NCI-H2029 (cell line): ENCODE measurements around the gene FARP1.

Source experiments
- DNase-seq: peaks from one replicate; lab custom pipeline; 2025; lab: John Stamatoyannopoulos, UW

The FARP1 gene

GRCh38 chr13:98175823-98176222 is 32.9 kb downstream of the FARP1 start:
- DNase-seq, result no peak

GRCh38 chr13:98176777-98177608 is 34.1 kb downstream of the FARP1 start, which contains the start of gene RNF113B:
RNF113B (minus strand) TSS chr13:98177269; CDS start chr13:98177236, 33 bp downstream.
- no peak for DNase-seq

GRCh38 chr13:98180092-98180491 is 37.2 kb downstream of the FARP1 start:
- no peak for DNase-seq

DNA sequence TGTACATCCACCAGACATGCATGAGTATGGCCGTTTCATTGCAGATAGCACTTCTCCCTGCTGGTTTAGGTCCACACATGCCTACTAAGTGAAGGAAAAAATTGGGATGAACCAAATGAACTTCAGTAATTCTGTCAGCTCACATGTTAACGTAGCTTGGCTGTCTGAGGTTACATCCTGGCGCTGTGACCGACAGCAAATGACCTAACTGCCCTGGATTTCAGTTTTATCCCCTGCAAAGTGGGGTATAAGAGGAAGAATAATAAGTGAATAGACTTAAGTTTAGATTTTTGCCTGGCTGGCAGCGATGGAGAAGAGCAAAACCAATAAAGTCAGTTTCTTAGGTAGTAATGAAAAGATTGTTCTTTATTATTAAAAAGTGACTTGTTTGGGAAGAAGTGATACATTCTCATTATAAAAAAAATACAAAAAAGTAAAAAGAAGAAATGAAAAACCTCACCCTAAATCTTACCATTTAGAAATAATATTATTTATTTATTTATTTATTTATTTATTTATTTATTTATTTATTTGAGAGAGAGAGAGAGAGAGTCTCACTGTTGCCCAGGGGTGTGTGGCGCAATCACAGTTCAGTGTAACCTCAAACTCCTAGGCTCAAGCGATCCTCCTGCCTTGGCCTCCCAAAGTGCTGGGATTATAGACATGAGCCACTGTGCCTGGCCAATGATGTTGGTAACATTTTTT is 38.4 kb downstream of the FARP1 start:
- DNase-seq, result no peak

DNA sequence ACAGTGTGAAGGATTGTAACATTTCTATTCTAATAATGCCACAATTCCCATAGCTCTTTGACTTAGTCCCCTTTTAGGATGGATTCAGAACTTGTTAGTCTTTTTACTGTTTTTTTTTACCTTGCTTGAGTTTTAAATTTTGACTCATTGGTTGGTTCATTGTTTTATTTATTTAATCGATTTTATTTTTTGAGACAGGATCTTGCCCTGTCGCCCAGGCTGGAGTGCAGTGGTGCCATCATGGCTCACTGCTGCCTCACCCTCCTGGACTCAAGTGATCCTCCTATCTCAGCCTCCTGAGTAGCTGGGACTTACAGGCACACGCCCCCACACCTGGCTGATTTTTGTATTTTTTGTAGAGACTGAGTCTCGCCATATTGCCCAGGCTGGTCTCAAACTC is 39.3 kb downstream of the FARP1 start:
- no peak for DNase-seq

GRCh38 chr13:98182589-98182988 is 39.7 kb downstream of the FARP1 start:
- no peak for DNase-seq

DNA sequence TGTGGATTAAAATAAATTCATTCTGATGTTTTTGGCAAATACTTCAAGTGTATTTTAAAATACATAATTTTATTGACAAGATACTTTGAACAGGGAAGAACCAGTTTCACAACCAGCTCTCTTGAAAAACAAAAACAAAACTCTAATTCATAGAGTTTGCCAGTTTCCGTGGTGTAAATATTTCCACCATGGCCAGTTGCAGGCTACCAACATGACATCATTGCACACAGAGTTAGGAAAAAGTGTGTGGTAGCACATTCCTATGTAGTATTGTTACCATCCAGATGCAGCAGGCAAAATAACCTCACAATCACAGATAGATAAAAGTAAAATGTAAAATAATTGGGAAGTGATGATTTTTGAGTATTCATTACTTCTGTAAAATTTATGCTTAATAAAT is 41.9 kb downstream of the FARP1 start:
- no peak for DNase-seq

DNA sequence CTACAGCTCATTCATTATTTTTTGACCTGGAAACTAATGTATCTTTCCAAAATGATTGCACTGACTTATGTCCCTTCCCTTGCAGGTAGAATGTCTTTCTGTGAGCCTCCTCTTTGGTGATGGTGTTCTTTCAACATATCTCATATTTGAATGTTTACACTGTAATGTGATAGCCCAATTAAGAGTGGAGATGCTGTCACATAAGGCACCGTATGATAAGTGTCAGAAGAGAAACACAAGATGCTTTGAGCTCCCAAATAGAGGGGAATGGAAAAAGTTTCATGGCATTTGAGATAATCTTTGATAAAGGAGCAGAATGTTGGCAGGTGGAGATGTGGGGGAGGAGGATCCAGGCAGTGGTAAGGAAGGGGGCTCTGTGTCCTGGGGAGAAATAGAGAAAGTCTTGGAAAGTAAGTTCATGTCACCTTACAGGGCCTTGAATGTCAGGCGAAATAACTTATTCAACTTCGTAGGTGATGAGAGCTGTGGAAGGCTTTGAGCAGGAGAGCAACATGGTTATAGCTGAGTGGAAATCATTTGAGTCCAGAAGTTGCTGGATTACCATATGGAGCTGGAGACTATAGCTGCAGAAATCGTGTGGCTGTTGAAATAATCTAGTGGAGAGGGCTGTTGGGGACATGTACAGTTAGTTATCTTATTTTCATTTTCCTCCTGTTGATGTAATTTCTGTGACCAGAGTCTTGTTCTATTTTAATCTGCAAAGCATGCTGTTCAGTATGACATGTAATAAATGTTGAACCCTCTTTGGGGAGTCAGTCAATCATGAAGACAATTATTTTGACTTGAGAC is 44.5 kb downstream of the FARP1 start:
- peak; percentile 10 for DNase-seq

GRCh38 chr13:98187965-98188261 is 45.0 kb downstream of the FARP1 start:
- DNase-seq, result no peak

DNA sequence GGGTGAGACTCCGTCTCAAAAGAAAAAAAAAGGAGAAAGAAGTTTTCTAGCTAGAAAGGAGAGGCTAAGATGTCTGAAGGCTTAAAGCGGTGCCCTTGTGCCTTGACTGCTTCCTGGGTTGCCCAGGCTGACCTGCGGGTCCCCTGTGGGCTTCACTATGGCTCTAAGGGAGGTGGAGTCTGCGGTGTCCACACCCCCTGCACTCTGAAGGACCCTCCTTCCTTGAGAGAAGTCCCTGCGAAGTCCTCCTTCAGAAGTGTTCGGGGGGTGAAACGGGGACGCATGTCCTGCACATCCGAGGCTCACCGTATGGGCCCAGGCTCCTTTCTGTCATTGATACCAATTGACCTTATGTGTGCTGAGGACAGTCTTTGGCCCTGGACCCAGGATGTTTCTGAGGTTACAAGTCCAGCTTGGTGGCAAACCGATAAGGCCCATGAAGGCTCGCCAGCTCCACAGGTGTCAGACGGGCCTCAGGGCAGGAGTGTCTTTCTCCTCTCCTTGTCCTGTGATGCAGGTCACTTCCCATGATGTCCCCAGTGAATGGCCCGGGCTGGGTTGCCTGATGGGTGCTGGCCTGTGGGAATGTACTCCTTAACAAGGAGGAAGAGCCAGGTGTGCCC is 45.8 kb downstream of the FARP1 start:
- DNase-seq, result no peak

- DNase-seq, result no peak
Measured at GRCh38 chr13:98189841-98190505, 47.1 kb downstream of the FARP1 start.

GRCh38 chr13:98190889-98191444 is 48.1 kb downstream of the FARP1 start:
- no peak for DNase-seq

GRCh38 chr13:98192008-98192407 is 49.1 kb downstream of the FARP1 start:
- DNase-seq, result no peak

GRCh38 chr13:98195054-98195791 is 52.3 kb downstream of the FARP1 start:
- DNase-seq, result no peak

- DNase-seq, result no peak
Measured at GRCh38 chr13:98198683-98199082, 55.8 kb downstream of the FARP1 start.

DNA sequence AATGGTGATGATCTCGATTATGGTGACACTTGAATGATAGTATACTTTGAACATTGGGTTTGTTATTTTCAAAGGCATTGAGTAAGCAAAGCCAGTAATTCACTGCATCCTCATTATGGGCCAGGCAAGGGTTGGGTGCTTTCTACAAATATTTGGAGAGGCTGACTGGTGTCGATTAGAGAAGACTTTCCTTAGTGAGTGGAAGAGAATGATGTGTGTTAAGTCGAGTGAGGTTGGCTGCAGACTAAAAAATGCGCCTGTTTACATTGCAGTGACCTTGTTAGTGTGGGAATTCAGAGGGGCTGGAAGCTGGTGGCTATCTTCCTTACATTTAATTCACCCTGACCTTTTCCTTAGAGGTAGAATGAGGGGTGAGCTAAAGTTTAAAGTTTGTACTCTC is 56.6 kb downstream of the FARP1 start:
- peak; percentile 23 for DNase-seq

DNA sequence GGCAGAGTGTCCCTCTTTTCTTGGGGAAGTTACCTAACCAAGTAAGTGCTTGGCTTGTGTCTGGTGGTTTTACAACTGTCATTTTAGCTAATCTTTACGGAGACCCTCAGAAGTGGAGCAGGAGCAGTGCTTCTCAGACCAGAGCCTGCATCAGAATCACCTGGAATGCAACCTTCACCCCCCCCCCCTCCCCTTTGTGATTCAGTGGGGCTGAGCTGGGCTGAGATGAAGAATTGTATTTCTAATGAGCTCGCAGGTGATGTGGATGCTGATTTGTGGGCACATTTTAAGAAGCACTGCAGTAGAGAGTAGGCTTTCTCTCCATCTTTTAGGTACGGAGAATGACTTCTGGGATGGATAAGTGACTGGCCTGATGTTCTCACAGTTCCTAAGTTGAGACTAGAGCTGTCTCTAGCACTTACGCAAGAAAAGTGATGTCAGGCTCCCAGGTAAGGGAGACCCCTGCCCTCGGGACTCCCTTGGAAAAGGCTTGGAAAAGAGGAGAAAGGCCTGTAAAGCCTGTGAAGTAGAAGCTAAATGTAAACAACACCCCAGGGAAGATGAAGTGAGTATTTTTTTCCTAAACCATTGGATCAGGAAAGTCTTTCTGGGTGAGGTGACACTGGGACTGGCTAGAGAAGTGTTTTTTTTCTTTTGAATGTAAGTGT is 57.5 kb downstream of the FARP1 start:
- no peak for DNase-seq

- DNase-seq, result no peak
Measured at GRCh38 chr13:98201189-98201588, 58.3 kb downstream of the FARP1 start.

GRCh38 chr13:98201984-98202383 is 59.1 kb downstream of the FARP1 start:
- DNase-seq, result no peak
